Esophagus muscularis mucosa (tissue), 3 donors: Measurements from ENCODE around the gene SIK1.

Source experiments
- POLR2AphosphoS5 ChIP-seq, 2 donors: sonication (generic); formaldehyde crosslinking; IDR thresholded peaks; one replicate each; pipeline ENCODE4 v1.6.1; 2017; ENCODE audit warnings: antibody characterized with exemption in 2 of 2
- TF ChIP-seq, protein P1 (sequence below), 3 experiments: fragments of 200-600 bp in 2 of 3; fragments of 450-650 bp in 1 of 3; sonication (generic) in 2 of 3; IDR thresholded peaks; one replicate each; pipeline ENCODE4 v1.5.1; 2017 to 2019; ENCODE audit warnings: antibody characterized with exemption in 3 of 3, mild to moderate bottlenecking in 2 of 3, moderate library complexity in 1 of 3

DNA sequence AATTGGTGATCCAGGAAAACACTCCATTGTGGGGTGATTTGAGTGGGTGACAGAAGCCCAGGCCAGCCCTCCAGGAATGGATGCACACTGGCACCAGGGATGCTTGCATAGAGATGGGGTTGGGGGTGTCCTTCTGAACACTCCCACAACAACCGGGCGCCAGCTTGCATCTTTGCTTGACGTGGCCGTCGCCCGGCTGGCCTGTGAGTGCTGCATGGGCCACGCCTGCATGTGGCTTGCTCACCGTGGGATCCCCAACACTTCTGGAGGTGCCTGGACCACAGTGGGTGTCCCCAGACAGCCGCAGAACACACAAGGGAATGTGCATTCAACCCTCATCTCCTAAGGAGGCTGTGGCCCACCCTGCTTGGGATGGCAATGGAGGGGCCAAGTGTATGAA lies 55.1 kb downstream of the SIK1 start:
- TF ChIP-seq POLR2AphosphoS5 (IDR thresholded peaks at IDR 0.05): no peak
- TF ChIP-seq, protein P1, sequence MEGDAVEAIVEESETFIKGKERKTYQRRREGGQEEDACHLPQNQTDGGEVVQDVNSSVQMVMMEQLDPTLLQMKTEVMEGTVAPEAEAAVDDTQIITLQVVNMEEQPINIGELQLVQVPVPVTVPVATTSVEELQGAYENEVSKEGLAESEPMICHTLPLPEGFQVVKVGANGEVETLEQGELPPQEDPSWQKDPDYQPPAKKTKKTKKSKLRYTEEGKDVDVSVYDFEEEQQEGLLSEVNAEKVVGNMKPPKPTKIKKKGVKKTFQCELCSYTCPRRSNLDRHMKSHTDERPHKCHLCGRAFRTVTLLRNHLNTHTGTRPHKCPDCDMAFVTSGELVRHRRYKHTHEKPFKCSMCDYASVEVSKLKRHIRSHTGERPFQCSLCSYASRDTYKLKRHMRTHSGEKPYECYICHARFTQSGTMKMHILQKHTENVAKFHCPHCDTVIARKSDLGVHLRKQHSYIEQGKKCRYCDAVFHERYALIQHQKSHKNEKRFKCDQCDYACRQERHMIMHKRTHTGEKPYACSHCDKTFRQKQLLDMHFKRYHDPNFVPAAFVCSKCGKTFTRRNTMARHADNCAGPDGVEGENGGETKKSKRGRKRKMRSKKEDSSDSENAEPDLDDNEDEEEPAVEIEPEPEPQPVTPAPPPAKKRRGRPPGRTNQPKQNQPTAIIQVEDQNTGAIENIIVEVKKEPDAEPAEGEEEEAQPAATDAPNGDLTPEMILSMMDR (IDR thresholded peaks at IDR 0.05): no peak
